ENCODE data around the gene ADAMTSL5.

Gene ADAMTSL5

GRCh38 chr19:1510442-1510806, 2.4 kb downstream of the ADAMTSL5 start:
- H3K4me3 ChIP-seq (ENCODE audit: low read depth, low read length) = no peak overlapping the region
- DNase-seq (ENCODE audit: low read depth) = no peak
- no peak for TF ChIP-seq CTCF (IDR thresholded peaks at IDR 0.05; ENCODE audit: low read depth, low read length, missing control alignments)

- H3K4me3 ChIP-seq (ENCODE audit: low read depth, low read length) = no peak overlapping the region
- no peak for DNase-seq (ENCODE audit: low read depth)
- TF ChIP-seq CTCF (IDR thresholded peaks at IDR 0.05; ENCODE audit: low read depth, low read length, missing control alignments) = no peak
Observed at GRCh38 chr19:1509602-1510441, 3.0 kb downstream of the ADAMTSL5 start.

- no peak overlapping the region for H3K4me3 ChIP-seq (ENCODE audit: low read depth, low read length)
- TF ChIP-seq CTCF (IDR thresholded peaks at IDR 0.05; ENCODE audit: low read depth, low read length, missing control alignments) = no peak
- DNase-seq (ENCODE audit: low read depth) = no peak
Observed at GRCh38 chr19:1508507-1508856, 4.3 kb downstream of the ADAMTSL5 start.

GRCh38 chr19:1507763-1508506, 4.9 kb downstream of the ADAMTSL5 start:
- H3K4me3 ChIP-seq (ENCODE audit: low read depth, low read length) = peak overlapping the region; percentile 52
- no peak for TF ChIP-seq CTCF (IDR thresholded peaks at IDR 0.05; ENCODE audit: low read depth, low read length, missing control alignments)
- peak; percentile 60 for DNase-seq (ENCODE audit: low read depth)

GRCh38 chr19:1507192-1507660, 5.6 kb downstream of the ADAMTSL5 start:
- H3K4me3 ChIP-seq (ENCODE audit: low read depth, low read length) = no peak overlapping the region
- no peak for DNase-seq (ENCODE audit: low read depth)
- TF ChIP-seq CTCF (IDR thresholded peaks at IDR 0.05; ENCODE audit: low read depth, low read length, missing control alignments) = no peak

GRCh38 chr19:1505991-1506881, 6.6 kb downstream of the ADAMTSL5 start:
- DNase-seq (ENCODE audit: low read depth) = no peak
- TF ChIP-seq CTCF (IDR thresholded peaks at IDR 0.05; ENCODE audit: low read depth, low read length, missing control alignments) = no peak
- no peak overlapping the region for H3K4me3 ChIP-seq (ENCODE audit: low read depth, low read length)

Measured in GM12864 (cell line).